ENCODE results near the gene ITGA1. TPM values are rescaled to one million over a fixed set of nuclear protein-coding genes. Genes with fewer than 3 reads are reported as not detected.

The ITGA1 gene
- polyA plus RNA-seq, 6 donors from 2014 or later = not detected

- Mint-ChIP-seq H3K27ac (peak overlapping the region in 1 of 6 donors; percentile 7), H3K36me3 (no peaks in the 10 kb centered on the region), H3K27me3 (peaks cover 50 to 58% (median 52%) of the 10 kb centered on the region in 3 donors), H3K9me3 (peaks cover 0 to 1% (median 0%) of the 10 kb centered on the region in 7 donors), H3K4me3 (peak overlapping the region; percentile 24 to 83 (median 68)), H3K4me1 (peaks cover 4 to 16% (median 14%) of the 10 kb centered on the region in 3 donors)
- ATAC-seq (ENCODE audit: low read depth in 2 of 2) (peak; percentile 46 to 60), DNase-seq (peak; percentile 1)
Observed at GRCh38 chr5:52989781-52990527, 202.2 kb downstream of the ITGA1 start.

- H3K27ac Mint-ChIP-seq = no peak overlapping the region
- no peak for ATAC-seq (ENCODE audit: low read depth in 2 of 2)
- peaks cover 0 to 1% (median 0%) of the 10 kb centered on the region in 7 donors for H3K9me3 Mint-ChIP-seq
- peaks cover 4 to 16% (median 14%) of the 10 kb centered on the region in 3 donors for H3K4me1 Mint-ChIP-seq
- peaks cover 47 to 53% (median 50%) of the 10 kb centered on the region in 3 donors for H3K27me3 Mint-ChIP-seq
- H3K36me3 Mint-ChIP-seq = no peaks in the 10 kb centered on the region
- DNase-seq = no peak
- H3K4me3 Mint-ChIP-seq = peak overlapping the region in 3 of 8 donors; percentile 37 to 77 (median 64)
Observed at GRCh38 chr5:52990528-52990925, 202.8 kb downstream of the ITGA1 start.

GRCh38 chr5:52993367-52993766, 205.7 kb downstream of the ITGA1 start:
- peaks cover 23 to 31% (median 30%) of the 10 kb centered on the region in 3 donors for H3K27me3 Mint-ChIP-seq
- H3K27ac Mint-ChIP-seq = no peak overlapping the region
- DNase-seq = no peak
- H3K36me3 Mint-ChIP-seq = no peaks in the 10 kb centered on the region
- peaks cover 4 to 16% (median 14%) of the 10 kb centered on the region in 3 donors for H3K4me1 Mint-ChIP-seq
- no peak for ATAC-seq (ENCODE audit: low read depth in 2 of 2)
- H3K4me3 Mint-ChIP-seq = no peak overlapping the region
- no peaks in the 10 kb centered on the region for H3K9me3 Mint-ChIP-seq

- ATAC-seq (ENCODE audit: low read depth in 2 of 2) = no peak
Observed at GRCh38 chr5:52994266-52994665, 206.6 kb downstream of the ITGA1 start.

GRCh38 chr5:52995095-52995494, 207.4 kb downstream of the ITGA1 start:
- H3K27me3 Mint-ChIP-seq = peaks cover 17 to 22% (median 20%) of the 10 kb centered on the region in 3 donors
- H3K9me3 Mint-ChIP-seq = no peaks in the 10 kb centered on the region
- no peak overlapping the region for H3K27ac Mint-ChIP-seq
- DNase-seq = no peak
- H3K4me3 Mint-ChIP-seq = no peak overlapping the region
- no peaks in the 10 kb centered on the region for H3K36me3 Mint-ChIP-seq
- peaks cover 0 to 3% (median 2%) of the 10 kb centered on the region in 3 donors for H3K4me1 Mint-ChIP-seq
- ATAC-seq (ENCODE audit: low read depth in 2 of 2) = no peak

More at GRCh38 chr5:52994266-52994665, 206.6 kb downstream of the ITGA1 start:
- Mint-ChIP-seq H3K4me1 (peaks cover 0 to 11% (median 9%) of the 10 kb centered on the region in 3 donors), H3K9me3 (no peaks in the 10 kb centered on the region), H3K27ac (no peak overlapping the region), H3K27me3 (peaks cover 23 to 26% (median 25%) of the 10 kb centered on the region in 3 donors), H3K4me3 (no peak overlapping the region), H3K36me3 (no peaks in the 10 kb centered on the region)
- DNase-seq = no peak

GRCh38 chr5:52995914-52996313, 208.2 kb downstream of the ITGA1 start:
- no peak for DNase-seq
- no peak overlapping the region for H3K27ac Mint-ChIP-seq
- no peak for ATAC-seq (ENCODE audit: low read depth in 2 of 2)
- H3K9me3 Mint-ChIP-seq = no peaks in the 10 kb centered on the region
- no peaks in the 10 kb centered on the region for H3K36me3 Mint-ChIP-seq
- H3K27me3 Mint-ChIP-seq = peaks cover 13 to 17% (median 14%) of the 10 kb centered on the region in 3 donors
- H3K4me1 Mint-ChIP-seq = no peaks in the 10 kb centered on the region
- no peak overlapping the region for H3K4me3 Mint-ChIP-seq

- Mint-ChIP-seq H3K27ac (no peak overlapping the region), H3K9me3 (no peaks in the 10 kb centered on the region)
Observed at GRCh38 chr5:52996979-52997378, 209.3 kb downstream of the ITGA1 start.

GRCh38 chr5:52997424-52997823, 209.7 kb downstream of the ITGA1 start:
- no peak for DNase-seq
- no peaks in the 10 kb centered on the region for H3K36me3 Mint-ChIP-seq
- no peak for ATAC-seq (ENCODE audit: low read depth in 2 of 2)
- no peak overlapping the region for H3K4me3 Mint-ChIP-seq
- H3K9me3 Mint-ChIP-seq = no peaks in the 10 kb centered on the region
- H3K27me3 Mint-ChIP-seq = peaks cover 7 to 11% (median 7%) of the 10 kb centered on the region in 3 donors
- H3K27ac Mint-ChIP-seq = no peak overlapping the region
- H3K4me1 Mint-ChIP-seq = no peaks in the 10 kb centered on the region

More at GRCh38 chr5:52996979-52997378, 209.3 kb downstream of the ITGA1 start:
- H3K4me3 Mint-ChIP-seq = no peak overlapping the region
- DNase-seq (no peak), ATAC-seq (ENCODE audit: low read depth in 2 of 2) (no peak)
- no peaks in the 10 kb centered on the region for H3K36me3 Mint-ChIP-seq
- H3K27me3 Mint-ChIP-seq = peaks cover 11 to 13% (median 12%) of the 10 kb centered on the region in 3 donors
- no peaks in the 10 kb centered on the region for H3K4me1 Mint-ChIP-seq

GRCh38 chr5:52998552-52999313, 211.0 kb downstream of the ITGA1 start:
- ATAC-seq (ENCODE audit: low read depth in 2 of 2) (no peak), DNase-seq (no peak)
- H3K4me1 Mint-ChIP-seq = no peaks in the 10 kb centered on the region
- no peak overlapping the region for H3K4me3 Mint-ChIP-seq
- no peaks in the 10 kb centered on the region for H3K36me3 Mint-ChIP-seq
- H3K9me3 Mint-ChIP-seq = no peaks in the 10 kb centered on the region
- peaks cover 0 to 7% (median 0%) of the 10 kb centered on the region in 3 donors for H3K27me3 Mint-ChIP-seq
- H3K27ac Mint-ChIP-seq = no peak overlapping the region

GRCh38 chr5:52999344-52999949, 211.7 kb downstream of the ITGA1 start:
- H3K4me1 Mint-ChIP-seq = no peaks in the 10 kb centered on the region
- peaks cover 0 to 6% (median 0%) of the 10 kb centered on the region in 3 donors for H3K27me3 Mint-ChIP-seq
- H3K27ac Mint-ChIP-seq = no peak overlapping the region
- ATAC-seq (ENCODE audit: low read depth in 2 of 2) = no peak
- DNase-seq = no peak
- no peaks in the 10 kb centered on the region for H3K36me3 Mint-ChIP-seq
- H3K4me3 Mint-ChIP-seq = no peak overlapping the region
- H3K9me3 Mint-ChIP-seq = peaks cover 0 to 2% (median 0%) of the 10 kb centered on the region in 7 donors

- no peaks in the 10 kb centered on the region for H3K4me1 Mint-ChIP-seq
Observed at GRCh38 chr5:53001541-53001940, 213.8 kb downstream of the ITGA1 start.

GRCh38 chr5:53002491-53002890, 214.8 kb downstream of the ITGA1 start:
- H3K36me3 Mint-ChIP-seq = no peaks in the 10 kb centered on the region
- no peaks in the 10 kb centered on the region for H3K4me1 Mint-ChIP-seq
- DNase-seq (no peak), ATAC-seq (ENCODE audit: low read depth in 2 of 2) (no peak)
- no peak overlapping the region for H3K4me3 Mint-ChIP-seq
- no peak overlapping the region for H3K27ac Mint-ChIP-seq
- peaks cover 0 to 6% (median 0%) of the 10 kb centered on the region in 3 donors for H3K27me3 Mint-ChIP-seq
- peaks cover 0 to 2% (median 0%) of the 10 kb centered on the region in 7 donors for H3K9me3 Mint-ChIP-seq

More at GRCh38 chr5:53001541-53001940, 213.8 kb downstream of the ITGA1 start:
- no peak for ATAC-seq (ENCODE audit: low read depth in 2 of 2)
- DNase-seq = no peak
- Mint-ChIP-seq H3K36me3 (no peaks in the 10 kb centered on the region), H3K4me3 (no peak overlapping the region), H3K27ac (no peak overlapping the region), H3K27me3 (peaks cover 0 to 6% (median 0%) of the 10 kb centered on the region in 3 donors), H3K9me3 (peaks cover 0 to 2% (median 0%) of the 10 kb centered on the region in 7 donors)

- Mint-ChIP-seq H3K4me1 (no peaks in the 10 kb centered on the region), H3K4me3 (no peak overlapping the region), H3K27ac (no peak overlapping the region), H3K27me3 (peaks cover 0 to 6% (median 0%) of the 10 kb centered on the region in 3 donors), H3K9me3 (peaks cover 0 to 2% (median 0%) of the 10 kb centered on the region in 7 donors), H3K36me3 (no peaks in the 10 kb centered on the region)
- no peak for ATAC-seq (ENCODE audit: low read depth in 2 of 2)
- no peak for DNase-seq
Observed at GRCh38 chr5:53003144-53003543, 215.4 kb downstream of the ITGA1 start.

Data from naive B cell (primary cell).